ENCODE results near the gene PFDN4.

The PFDN4 gene

DNA sequence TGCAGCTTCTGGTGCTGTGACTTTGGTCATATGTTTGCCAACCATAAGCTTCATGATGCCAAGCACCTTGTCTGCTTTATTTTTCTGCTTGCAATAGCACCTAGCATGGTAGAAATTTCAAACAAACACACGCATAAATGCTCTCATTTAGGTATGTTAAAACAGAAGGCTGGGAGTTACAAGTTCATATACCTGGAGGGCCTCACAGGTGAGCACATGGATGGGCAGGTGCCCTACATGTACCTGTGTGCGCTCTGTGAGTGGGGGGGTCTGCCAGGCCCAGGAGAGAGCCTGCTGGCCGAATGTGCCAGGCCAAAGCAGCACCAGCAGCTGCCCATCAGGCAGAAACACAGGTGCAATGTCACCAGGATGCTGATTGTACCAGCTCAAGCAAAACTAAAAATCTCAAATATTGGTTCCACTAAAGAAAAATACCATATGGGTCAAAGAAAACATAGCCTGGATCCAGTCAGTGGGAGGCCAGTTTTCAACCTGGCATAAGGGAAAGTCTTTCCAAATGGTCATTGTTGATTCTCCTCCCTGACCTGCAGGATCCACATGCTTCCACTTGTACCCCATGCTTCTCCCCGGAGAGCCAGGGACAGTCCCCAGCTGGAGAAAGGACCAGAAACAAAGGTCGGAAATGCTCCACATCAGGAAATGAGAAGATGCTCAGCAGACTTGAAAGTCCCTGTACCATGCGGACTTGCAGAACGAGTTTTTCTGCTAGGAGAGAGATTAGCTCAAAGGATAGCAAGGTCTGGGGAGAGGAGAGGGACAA is 7.2 kb upstream of the PFDN4 start:
- DNase-seq (ENCODE audit: low read depth in 2 of 2) = no peak

DNA sequence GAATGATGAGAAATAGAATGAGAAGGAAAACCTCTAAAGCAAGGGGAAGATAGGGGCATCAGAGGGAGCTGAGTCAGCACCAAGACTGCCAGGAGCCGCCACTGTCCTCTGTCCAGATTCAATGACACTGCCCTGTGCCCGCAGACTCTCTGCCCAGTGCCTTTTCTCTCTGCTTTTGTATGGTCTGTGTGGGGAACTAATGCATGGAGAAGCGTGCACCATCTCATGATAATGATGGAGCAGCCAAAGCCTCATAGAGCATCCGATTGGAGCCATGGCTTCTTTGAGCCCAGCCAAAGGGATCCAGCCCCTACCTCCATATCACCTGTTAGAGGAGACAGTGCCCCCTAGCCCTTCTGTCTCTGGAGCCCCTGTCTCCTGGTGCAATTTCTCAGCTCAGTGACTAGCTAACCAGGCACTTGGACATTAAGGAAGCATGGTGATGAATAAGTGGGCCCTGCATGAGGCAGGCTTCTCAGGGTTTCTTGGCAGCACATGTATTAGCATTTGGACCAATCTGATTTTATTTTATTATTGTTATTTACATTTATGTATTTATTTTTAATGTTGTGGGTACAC is 6.5 kb upstream of the PFDN4 start:
- DNase-seq (ENCODE audit: low read depth in 2 of 2) = no peak

DNA sequence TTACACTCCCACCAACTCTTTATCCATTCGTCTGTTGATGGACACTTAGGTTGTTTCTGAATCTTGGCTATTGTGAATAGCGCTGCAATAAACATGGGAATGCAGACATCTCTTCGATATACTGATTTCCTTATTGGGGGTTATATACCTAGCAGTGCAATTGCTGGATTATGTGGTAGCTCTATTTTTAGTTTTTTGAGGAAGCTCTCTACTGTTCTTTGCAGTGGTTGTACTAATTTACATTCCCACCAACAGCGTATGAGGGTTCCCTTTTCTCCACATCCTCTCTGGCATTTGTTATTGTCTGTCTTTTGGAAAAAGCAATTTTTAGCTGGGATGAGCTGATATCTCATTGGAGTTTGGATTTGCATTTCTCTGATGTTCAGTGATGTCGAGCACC is 4.6 kb upstream of the PFDN4 start:
- no peak for DNase-seq (ENCODE audit: low read depth in 2 of 2)

- DNase-seq (ENCODE audit: low read depth in 2 of 2) = no peak
Measured at GRCh38 chr20:54204063-54204462, 3.8 kb upstream of the PFDN4 start.

- DNase-seq (ENCODE audit: low read depth in 2 of 2) = no peak
Measured at GRCh38 chr20:54204481-54204880, 3.4 kb upstream of the PFDN4 start.

GRCh38 chr20:54205450-54205849 is 2.4 kb upstream of the PFDN4 start:
- DNase-seq (ENCODE audit: low read depth in 2 of 2) = no peak

- no peak for DNase-seq (ENCODE audit: low read depth in 2 of 2)
Measured at GRCh38 chr20:54207053-54207742, 689 bp upstream of the PFDN4 start.

- DNase-seq (ENCODE audit: low read depth in 2 of 2) = no peak
Measured at GRCh38 chr20:54208548-54209176, 775 bp downstream of the PFDN4 start.

DNA sequence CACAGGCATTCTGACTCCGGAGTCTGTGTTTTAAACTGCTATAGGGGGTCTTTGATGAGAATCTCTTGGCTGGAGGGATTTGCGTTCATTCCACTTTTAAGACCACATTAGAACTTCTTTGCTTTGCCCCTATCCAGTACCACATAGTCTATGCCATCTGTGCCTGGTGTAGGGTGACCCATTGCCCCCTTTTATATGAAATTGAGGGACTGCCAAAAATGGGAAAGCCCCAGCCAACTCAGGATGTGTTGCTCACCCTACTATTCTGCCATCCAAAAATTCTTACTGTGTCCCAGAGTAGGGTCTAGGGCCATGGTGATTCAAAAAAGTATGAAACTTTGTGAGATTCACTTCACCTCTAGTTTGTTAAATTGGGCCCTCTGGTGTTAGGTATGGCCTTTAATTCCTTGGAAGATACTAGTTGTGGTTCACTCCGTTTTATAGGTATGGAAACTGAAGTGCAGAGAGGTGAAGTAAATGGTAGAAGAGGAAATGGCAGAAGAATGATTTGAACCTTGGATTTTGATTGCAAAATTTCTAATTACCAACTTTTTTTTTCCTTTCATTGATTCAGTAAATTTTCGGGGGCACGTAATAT is 1.4 kb downstream of the PFDN4 start:
- DNase-seq (ENCODE audit: low read depth in 2 of 2) = no peak

DNA sequence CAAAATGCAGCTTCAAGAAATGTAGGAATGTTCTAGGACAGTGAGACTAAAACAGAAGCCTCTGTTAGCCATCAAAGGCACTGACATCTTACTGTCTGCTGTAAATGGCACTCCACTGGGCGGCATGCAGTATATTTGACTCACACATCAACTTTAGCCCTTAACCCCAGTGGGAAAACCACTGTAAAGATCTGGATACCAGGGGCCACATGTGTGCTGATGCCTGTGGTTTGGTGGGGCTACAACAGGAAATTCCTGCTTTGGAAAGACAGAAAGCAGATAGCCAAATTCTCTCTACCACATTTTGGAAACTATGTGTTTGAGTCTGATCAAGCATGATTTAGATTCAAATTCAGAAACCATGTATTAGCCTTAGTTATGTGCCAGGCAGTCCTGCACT is 4.3 kb downstream of the PFDN4 start:
- DNase-seq (ENCODE audit: low read depth in 2 of 2) = no peak

DNA sequence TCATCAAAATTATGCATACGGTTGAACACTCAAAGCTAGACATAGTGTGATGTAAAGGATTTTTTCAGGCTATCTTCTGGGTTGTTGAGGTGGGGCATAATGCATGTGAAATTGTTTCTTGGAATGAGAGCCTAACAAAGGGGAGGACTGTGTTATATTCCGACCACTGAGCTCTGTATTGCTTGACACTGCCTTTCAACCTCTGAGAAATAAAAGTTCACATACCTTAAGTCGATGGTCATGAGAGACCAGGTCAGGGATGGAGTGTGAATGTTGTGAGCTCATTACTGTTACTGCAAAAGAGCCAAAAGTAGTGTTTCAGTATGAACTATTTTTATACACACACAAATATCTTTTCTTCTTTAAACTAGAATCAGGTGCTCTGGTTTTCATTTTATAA is 5.0 kb downstream of the PFDN4 start:
- DNase-seq (ENCODE audit: low read depth in 2 of 2) = no peak

DNA sequence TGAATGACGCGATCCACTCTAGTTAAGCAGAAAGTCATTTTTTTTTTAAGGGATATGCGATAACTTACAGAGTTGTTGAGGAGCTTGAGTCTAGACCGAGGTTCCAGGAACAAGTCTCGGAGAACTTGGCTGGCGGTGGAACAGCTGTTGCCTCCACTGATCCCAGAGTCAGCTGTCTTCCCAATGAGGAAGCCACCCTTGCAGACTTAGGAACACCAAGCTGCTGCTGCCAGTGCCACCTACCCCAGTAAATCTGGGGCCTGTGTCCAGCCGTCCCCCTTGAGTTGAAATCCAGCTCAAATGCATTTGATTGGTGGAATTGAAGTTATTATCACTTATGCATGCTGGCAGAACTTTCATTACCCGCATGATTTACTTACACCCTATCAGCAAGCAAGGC is 6.7 kb downstream of the PFDN4 start:
- DNase-seq (ENCODE audit: low read depth in 2 of 2) = no peak

- no peak for DNase-seq (ENCODE audit: low read depth in 2 of 2)
Measured at GRCh38 chr20:54215157-54215789, 7.4 kb downstream of the PFDN4 start.

- DNase-seq (ENCODE audit: low read depth in 2 of 2) = no peak
Measured at GRCh38 chr20:54217762-54218161, 9.9 kb downstream of the PFDN4 start.

GRCh38 chr20:54218470-54218869 is 10.6 kb downstream of the PFDN4 start:
- no peak for DNase-seq (ENCODE audit: low read depth in 2 of 2)

GRCh38 chr20:54219751-54220426 is 12.0 kb downstream of the PFDN4 start:
- DNase-seq (ENCODE audit: low read depth in 2 of 2) = no peak

- DNase-seq (ENCODE audit: low read depth in 2 of 2) = no peak
Measured at GRCh38 chr20:54220722-54221121, 12.8 kb downstream of the PFDN4 start.

DNA sequence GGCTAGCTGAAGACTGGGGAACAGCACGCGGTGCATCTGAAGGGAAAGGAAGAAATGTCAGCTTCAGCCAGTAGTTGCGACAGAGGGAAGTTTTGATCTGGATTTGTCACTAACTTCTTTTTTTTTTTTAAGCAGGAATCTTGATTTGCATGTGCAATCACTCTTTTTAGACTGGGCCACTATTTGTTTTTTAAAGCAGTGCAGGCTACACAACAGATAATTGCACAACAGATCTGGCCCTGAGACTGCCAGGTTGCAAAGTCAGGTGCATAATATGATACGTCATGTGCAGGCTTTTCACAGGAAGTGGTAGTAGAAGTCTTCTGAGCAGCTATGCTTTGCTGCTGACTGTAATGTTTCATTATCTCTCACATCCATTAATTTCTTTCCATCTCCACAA is 13.5 kb downstream of the PFDN4 start:
- no peak for DNase-seq (ENCODE audit: low read depth in 2 of 2)

DNA sequence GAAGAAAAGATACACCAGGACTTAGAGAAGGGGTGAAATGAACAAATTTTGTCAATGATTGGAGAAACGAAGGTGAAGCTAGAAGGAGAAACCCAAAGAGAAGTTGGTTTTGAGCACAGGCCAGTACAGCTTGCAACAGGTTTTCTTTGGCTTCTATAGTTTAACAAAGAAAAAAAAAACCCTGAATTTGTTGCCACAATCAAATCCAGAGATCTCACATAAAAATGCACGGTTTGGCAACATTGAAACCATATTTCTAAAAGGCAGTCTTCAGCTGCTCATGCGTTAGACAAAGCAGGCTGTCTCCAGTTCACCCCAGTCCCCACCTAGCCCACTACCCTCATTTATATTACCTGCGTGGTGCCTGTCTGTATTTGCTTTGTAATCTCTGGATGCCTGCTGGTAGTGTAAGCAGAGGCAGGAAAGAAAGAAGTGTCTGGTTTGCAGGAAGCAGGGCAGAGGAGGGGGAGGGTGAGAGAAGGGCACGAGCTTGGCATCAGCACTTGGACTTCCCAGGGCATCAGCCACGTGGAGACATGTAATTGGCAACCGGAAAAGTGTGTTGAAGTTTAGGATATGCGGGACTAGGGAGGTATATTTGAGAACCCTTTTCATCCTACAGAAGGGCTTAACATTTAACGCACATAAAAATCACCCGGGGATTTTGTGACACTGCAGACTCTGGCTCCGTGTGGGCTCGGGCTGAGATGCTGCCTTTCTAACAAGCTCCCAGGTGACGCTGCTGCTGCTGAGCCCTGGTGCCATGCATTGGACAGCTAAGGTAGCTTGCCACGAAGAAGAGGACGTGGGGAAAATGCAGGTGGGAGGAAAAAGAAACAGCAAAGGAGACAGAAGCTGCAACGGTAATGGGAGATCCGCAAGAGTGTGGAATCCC is 14.4 kb downstream of the PFDN4 start:
- DNase-seq (ENCODE audit: low read depth in 2 of 2) = no peak

DNA sequence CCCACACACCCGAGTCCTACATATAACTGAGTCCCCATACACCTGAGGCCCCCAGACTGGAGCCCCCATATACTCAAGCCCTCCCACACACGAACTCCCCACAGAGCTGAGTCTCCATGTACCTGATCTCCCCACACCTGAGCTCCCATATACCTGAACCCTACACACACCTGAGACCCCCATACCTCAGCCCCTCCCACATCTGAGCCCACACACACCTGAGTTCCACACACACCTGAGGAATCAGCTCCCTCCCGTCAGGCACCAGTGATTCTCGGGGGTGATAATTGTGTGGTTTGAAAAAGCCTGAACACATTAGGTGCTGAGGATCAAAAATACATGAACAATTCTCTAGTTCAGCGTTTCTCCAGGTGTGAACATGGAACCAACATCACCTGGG is 15.4 kb downstream of the PFDN4 start:
- no peak for DNase-seq (ENCODE audit: low read depth in 2 of 2)

Data from stimulated activated CD4-positive, alpha-beta T cell treated with anti-CD3 and anti-CD28 coated beads, Interleukin-1b, Interleukin-23, amount 100 ng/mL, for 4 hours (primary cell).